GM23338 (cell line): ENCODE measurements around the gene TRMT2A. TPM values are rescaled to one million over a fixed set of nuclear protein-coding genes. Genes with fewer than 3 reads are reported as not detected.

Source experiments
- ATAC-seq: fragments of 200-7000 bp; cut with Tn5 transposase; 3 replicates; pipeline ENCODE4 v1.9.1; 2020
- DNase-seq: peaks from one replicate; pipeline ENCODE4 v3.0.0-alpha.2; 2015; ENCODE audit warnings: low spot score
- H2AFZ ChIP-seq: fragments of 200-600 bp; sonication (generic); 2 replicates; pipeline ENCODE4 v1.8.0; 2016; ENCODE audit warnings: antibody characterized with exemption, mild to moderate bottlenecking, moderate library complexity
- H3F3A ChIP-seq: fragments of 200-600 bp; sonication (generic); replicated peaks from 2 replicates; pipeline ENCODE4 v1.8.0; 2017; ENCODE audit warnings: antibody characterized with exemption, mixed run types, low read depth
- H3K27ac ChIP-seq: fragments of 200-600 bp; sonication (generic); 2 replicates; pipeline ENCODE4 v1.6.1; 2016; ENCODE audit warnings: low read depth
- H3K27me3 ChIP-seq: fragments of 200-600 bp; sonication (generic); 2 replicates; pipeline ENCODE4 v1.8.0; 2016; ENCODE audit warnings: mild to moderate bottlenecking, mixed run types, moderate library complexity; ENCODE audit not compliant: insufficient read depth
- H3K36me3 ChIP-seq: fragments of 200-600 bp; sonication (generic); 2 replicates; pipeline ENCODE4 v1.8.0; 2016; ENCODE audit warnings: mild to moderate bottlenecking; ENCODE audit not compliant: insufficient read depth
- H3K4me1 ChIP-seq: fragments of 200-600 bp; sonication (generic); 2 replicates; pipeline ENCODE4 v1.8.0; 2016; ENCODE audit warnings: mild to moderate bottlenecking, moderate library complexity; ENCODE audit not compliant: insufficient read depth
- H3K4me2 ChIP-seq: fragments of 200-600 bp; sonication (generic); 2 replicates; pipeline ENCODE4 v1.7.1; 2017; ENCODE audit warnings: mixed run types
- H3K4me3 ChIP-seq: fragments of 200-600 bp; sonication (generic); 2 replicates; pipeline ENCODE4 v1.6.1; 2016; ENCODE audit warnings: mixed run types
- H3K79me2 ChIP-seq: fragments of 200-600 bp; sonication (generic); replicated peaks from 2 replicates; pipeline ENCODE4 v1.8.0; 2017; ENCODE audit warnings: mild to moderate bottlenecking; ENCODE audit not compliant: insufficient read depth
- H3K9me2 ChIP-seq: fragments of 200-600 bp; sonication (generic); 2 replicates; pipeline ENCODE4 v1.8.0; 2017; ENCODE audit not compliant: insufficient read depth
- H4K20me1 ChIP-seq: fragments of 200-600 bp; sonication (generic); replicated peaks from 2 replicates; pipeline ENCODE4 v1.8.0; 2017; ENCODE audit warnings: mild to moderate bottlenecking; ENCODE audit not compliant: insufficient read depth
- H3K27ac Mint-ChIP-seq: 2 replicates; pipeline ENCODE4 v1.8.0; 2020; ENCODE audit warnings: inconsistent platforms, mild to moderate bottlenecking, moderate library complexity, mixed read lengths
- H3K27me3 Mint-ChIP-seq: 3 replicates; pipeline ENCODE4 v1.8.0; 2022; ENCODE audit warnings: low read depth, mild to moderate bottlenecking, moderate library complexity, mixed read lengths, inconsistent platforms; ENCODE audit not compliant: insufficient read depth, poor library complexity
- H3K36me3 Mint-ChIP-seq: 3 replicates; pipeline ENCODE4 v1.8.0; 2021; ENCODE audit warnings: low read depth, mild to moderate bottlenecking, inconsistent platforms, moderate library complexity, mixed read lengths
- H3K4me1 Mint-ChIP-seq: 3 replicates; pipeline ENCODE4 v1.8.0; 2020; ENCODE audit warnings: mild to moderate bottlenecking, inconsistent platforms, mixed read lengths
- H3K4me3 Mint-ChIP-seq: 3 replicates; pipeline ENCODE4 v1.8.0; 2021; ENCODE audit warnings: moderate library complexity, mild to moderate bottlenecking, inconsistent platforms, mixed read lengths
- H3K9me3 Mint-ChIP-seq: 3 replicates; pipeline ENCODE4 v1.8.0; 2020; ENCODE audit warnings: moderate library complexity, mild to moderate bottlenecking, inconsistent platforms, mixed read lengths
- CREB1 ChIP-seq: fragments of 250-450 bp; sonication (Bioruptor Pico); IDR thresholded peaks from 2 replicates; pipeline ENCODE4 v1.5.0; 2020; ENCODE audit warnings: low read depth, mild to moderate bottlenecking, moderate library complexity
- CTCF ChIP-seq, 2 experiments: fragments of 200-600 bp in 1 of 2; sonication (generic) in 1 of 2; conservative IDR thresholded peaks; 2 replicates each; pipeline versions ENCODE4 v1.5.1 to v1.6.1; 2016 to 2017; ENCODE audit warnings: antibody characterized with exemption in 2 of 2, low read depth in 2 of 2, mild to moderate bottlenecking in 2 of 2, moderate library complexity in 1 of 2
- ETS1 ChIP-seq: IDR thresholded peaks from 2 replicates; pipeline ENCODE4 v1.6.1; 2016; ENCODE audit warnings: antibody characterized with exemption
- EZH2 ChIP-seq: fragments of 200-600 bp; sonication (generic); IDR thresholded peaks from one replicate; pipeline ENCODE4 v1.8.0; 2017; ENCODE audit warnings: antibody characterized with exemption, mild to moderate bottlenecking, low read depth; ENCODE audit not compliant: unreplicated experiment
- EZH2phosphoT487 ChIP-seq: fragments of 200-600 bp; sonication (generic); IDR thresholded peaks from one replicate; pipeline ENCODE4 v1.8.1; 2018; ENCODE audit warnings: antibody characterized with exemption; ENCODE audit not compliant: unreplicated experiment
- JUNB ChIP-seq: IDR thresholded peaks from one replicate; pipeline ENCODE4 v1.6.1; 2016; ENCODE audit warnings: antibody characterized with exemption; ENCODE audit not compliant: unreplicated experiment
- NANOG ChIP-seq: IDR thresholded peaks from 2 replicates; pipeline ENCODE4 v1.6.1; 2016; ENCODE audit warnings: antibody characterized with exemption, borderline replicate concordance
- POLR2AphosphoS5 ChIP-seq: IDR thresholded peaks from 2 replicates; pipeline ENCODE4 v1.6.1; 2016; ENCODE audit warnings: antibody characterized with exemption, low read depth
- REST ChIP-seq: IDR thresholded peaks from one replicate; pipeline ENCODE4 v1.6.1; 2018; ENCODE audit warnings: antibody characterized with exemption; ENCODE audit not compliant: unreplicated experiment
- STAT1 ChIP-seq: IDR thresholded peaks from one replicate; pipeline ENCODE4 v1.6.1; 2016; ENCODE audit warnings: antibody characterized with exemption; ENCODE audit not compliant: unreplicated experiment
- ZNF114 ChIP-seq: fragments of 250-450 bp; sonication (Bioruptor Pico); IDR thresholded peaks from 2 replicates; pipeline ENCODE4 v1.5.0; 2020; ENCODE audit warnings: mild to moderate bottlenecking, moderate library complexity
- ZNF331 ChIP-seq: fragments of 250-450 bp; sonication (Bioruptor Pico); IDR thresholded peaks from 2 replicates; pipeline ENCODE4 v1.5.0; 2020; ENCODE audit warnings: low read depth, mild to moderate bottlenecking, moderate library complexity
- ZNF462 ChIP-seq: fragments of 250-450 bp; sonication (Bioruptor Pico); IDR thresholded peaks from 2 replicates; pipeline ENCODE4 v1.5.0; 2020; ENCODE audit warnings: mild to moderate bottlenecking, moderate library complexity
- polyA plus RNA-seq: library from polyadenylated mRNA; unstranded; fragments of >200 nt; fragmentation: Nextera tagmentation; extraction: Ambion mirVana; gene quantifications from 2 replicates; pipeline ENCODE4 v1.2.1, GENCODE V29; 2016
- total RNA-seq: library from RNA; depleted of rRNA; stranded (reverse); fragments of >200 nt; shearing (Covaris generic); gene quantifications from 2 replicates; pipeline ENCODE4 v1.2.3, GENCODE V29; 2014

The TRMT2A gene
- total and polyA plus RNA-seq, 2 experiments from 2014 or later, result 41.3 to 61.3 TPM

- Mint-ChIP-seq H3K4me3 (no peak overlapping the region), H3K27me3 (no peaks in the 10 kb centered on the region), H3K4me1 (no peaks in the 10 kb centered on the region), H3K36me3 (no peaks in the 10 kb centered on the region), H3K27ac (no peak overlapping the region), H3K9me3 (no peaks in the 10 kb centered on the region)
- no peaks in the 10 kb centered on the region for H3F3A ChIP-seq
- H3K79me2 ChIP-seq, result no peaks in the 10 kb centered on the region
- no peaks in the 10 kb centered on the region for H3K27me3 ChIP-seq
- no peak overlapping the region for H3K27ac ChIP-seq
- H3K4me2 ChIP-seq, result no peak overlapping the region
- no peaks in the 10 kb centered on the region for H3K9me2 ChIP-seq
- no peak overlapping the region for H3K4me3 ChIP-seq
- no peaks in the 10 kb centered on the region for H4K20me1 ChIP-seq
- TF ChIP-seq ETS1 (no peak), EZH2 (no peak), JUNB (no peak), EZH2phosphoT487 (no peak), REST (no peak), POLR2AphosphoS5 (no peak), CTCF (conservative IDR thresholded peaks at IDR 0.05; ENCODE audit: low read depth in 2 of 2) (no peak), ZNF114 (no peak), CREB1 (CRISPR knock-in tag) (no peak), NANOG (no peak), ZNF462 (CRISPR knock-in tag) (no peak), STAT1 (no peak), ZNF331 (CRISPR knock-in tag) (no peak)
- H3K4me1 ChIP-seq, result no peaks in the 10 kb centered on the region
- ATAC-seq (no peak), DNase-seq (no peak)
- no peaks in the 10 kb centered on the region for H3K36me3 ChIP-seq
- H2AFZ ChIP-seq, result no peak overlapping the region
Measured at GRCh38 chr22:20146777-20147176, 29.8 kb upstream of the TRMT2A start.
